HG03378 (cell line): ENCODE data around the gene DNAH7.
A peak's percentile ranks its signal among the peaks of the same experiment; 100 is the strongest.
"Not testable (repeated sequence)": the region's sequence is repeated elsewhere in the genome, so short reads cannot be mapped to it uniquely, and the experiment has no call there.

ENCODE experiments used
- ATAC-seq: cut with Tn5 transposase; IDR thresholded peaks from one replicate; pipeline ENCODE4 v1.9.1; 2021; ENCODE audit warnings: mild to moderate bottlenecking, moderate library complexity; ENCODE audit not compliant: unreplicated experiment

Gene DNAH7

GRCh38 chr2:195984923-195985726, 83.5 kb downstream of the DNAH7 start:
- no peak for ATAC-seq

- no peak for ATAC-seq
Measured at GRCh38 chr2:195967336-195967735, 101.3 kb downstream of the DNAH7 start.

- ATAC-seq: peak; percentile 87
Measured at GRCh38 chr2:195961873-195962272, 106.8 kb downstream of the DNAH7 start.

DNA sequence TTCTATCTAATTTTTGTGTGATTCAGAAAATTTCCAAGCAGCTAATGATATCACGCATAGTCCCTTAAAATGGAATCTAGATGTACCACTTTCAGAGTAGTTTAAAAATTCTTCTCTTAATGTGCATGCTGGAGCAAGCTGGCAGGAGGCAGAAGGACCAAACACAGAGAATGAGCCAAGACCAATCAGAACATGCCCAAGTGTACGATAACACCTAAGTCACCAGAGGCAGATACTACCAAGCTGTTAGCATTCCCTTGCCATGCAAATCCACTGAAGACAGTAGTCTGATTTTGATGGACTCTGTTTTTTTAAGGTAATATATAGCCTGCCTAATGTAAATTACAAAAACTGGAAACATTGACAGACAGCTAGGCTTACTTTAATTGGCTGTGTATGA, 109.3 kb downstream of the DNAH7 start:
- ATAC-seq: no peak

GRCh38 chr2:195956725-195957124, 111.9 kb downstream of the DNAH7 start:
- no peak for ATAC-seq

DNA sequence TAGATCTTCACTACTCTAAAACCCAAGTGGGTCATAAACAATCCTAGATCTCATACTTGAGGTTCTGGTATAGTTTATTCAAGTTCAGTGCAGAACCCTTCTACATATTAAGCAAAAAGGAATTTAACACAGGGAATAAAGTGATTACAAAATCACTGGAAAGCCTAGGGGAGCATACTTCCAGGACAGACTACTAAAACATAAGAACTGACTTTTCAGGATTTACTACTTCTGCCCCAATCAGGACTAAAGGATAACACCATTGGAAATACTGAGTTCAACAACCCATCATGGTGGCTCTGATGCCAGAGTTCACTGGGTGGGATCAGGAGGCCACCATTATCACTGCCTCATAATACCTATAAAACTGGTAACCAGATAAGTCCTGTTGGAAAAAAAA, 123.6 kb downstream of the DNAH7 start:
- no peak for ATAC-seq

DNA sequence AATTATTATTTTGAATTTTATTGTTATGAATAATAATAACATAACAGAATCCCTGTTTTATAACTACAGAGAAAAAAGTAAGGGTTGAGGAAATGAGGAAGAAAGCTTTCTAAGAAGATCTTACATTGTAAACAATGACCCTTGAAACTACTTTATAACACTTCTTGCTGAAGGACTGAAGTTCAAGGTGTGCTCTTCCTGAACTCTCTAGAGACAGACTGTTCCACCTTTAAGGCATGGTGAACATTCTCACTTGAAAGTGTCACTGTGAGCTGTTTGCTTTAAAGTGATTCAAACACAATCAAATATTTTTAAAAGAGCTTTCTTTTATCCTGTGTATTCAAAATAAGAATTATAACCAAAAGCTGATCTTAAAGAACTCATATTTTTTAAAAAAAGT, 131.5 kb downstream of the DNAH7 start:
- ATAC-seq: no peak

GRCh38 chr2:195934484-195934883, 134.2 kb downstream of the DNAH7 start:
- no peak for ATAC-seq

GRCh38 chr2:195929531-195929930, 139.1 kb downstream of the DNAH7 start:
- no peak for ATAC-seq

DNA sequence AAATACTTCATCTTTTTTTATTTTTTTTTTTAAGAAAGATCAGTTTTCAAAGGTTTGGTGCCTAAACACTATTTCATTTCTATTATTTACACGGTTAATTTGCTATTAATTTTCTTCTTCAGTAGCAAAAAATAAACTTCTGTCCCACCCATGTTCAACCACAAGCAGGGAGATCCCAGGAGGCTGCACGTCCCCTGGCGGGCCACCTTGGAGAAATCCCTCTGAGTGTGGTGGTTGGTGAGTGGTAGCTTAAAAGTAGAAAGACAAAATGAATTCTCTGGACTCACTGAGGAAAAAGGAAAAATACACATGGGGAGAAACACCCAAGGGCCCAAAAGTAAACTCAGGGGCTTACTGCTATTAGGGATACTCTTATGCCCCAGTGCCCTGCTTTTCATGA, 143.5 kb downstream of the DNAH7 start:
- no peak for ATAC-seq

GRCh38 chr2:195923889-195924288, 144.7 kb downstream of the DNAH7 start:
- ATAC-seq: no peak

- not testable (repeated sequence) for ATAC-seq
Measured at GRCh38 chr2:195917021-195917600, 151.5 kb downstream of the DNAH7 start.

- ATAC-seq: no peak
Measured at GRCh38 chr2:195912079-195912478, 156.6 kb downstream of the DNAH7 start.

- ATAC-seq: no peak
Measured at GRCh38 chr2:195910570-195910969, 158.1 kb downstream of the DNAH7 start.

DNA sequence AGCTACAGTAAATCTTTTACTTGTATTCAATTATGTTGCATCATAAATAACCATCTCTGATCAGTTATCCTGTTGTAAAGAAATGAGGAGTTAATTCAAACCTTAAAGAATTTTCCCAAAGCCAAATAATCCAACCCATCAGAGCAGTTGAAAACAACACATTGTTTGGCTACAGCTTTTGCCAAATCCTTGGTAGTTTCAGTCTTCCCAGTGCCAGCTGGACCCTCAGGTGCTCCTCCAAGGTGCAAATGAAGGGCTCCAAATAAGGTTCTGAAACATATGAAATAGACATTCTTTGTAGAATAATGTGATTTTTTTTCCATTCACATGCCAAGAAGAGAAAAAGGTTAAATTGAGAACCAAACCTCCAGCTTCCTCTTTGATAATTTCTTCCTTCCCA, 158.7 kb downstream of the DNAH7 start:
- no peak for ATAC-seq

GRCh38 chr2:195907474-195907873, 161.2 kb downstream of the DNAH7 start:
- ATAC-seq: no peak

GRCh38 chr2:195903956-195904355, 164.7 kb downstream of the DNAH7 start:
- no peak for ATAC-seq

DNA sequence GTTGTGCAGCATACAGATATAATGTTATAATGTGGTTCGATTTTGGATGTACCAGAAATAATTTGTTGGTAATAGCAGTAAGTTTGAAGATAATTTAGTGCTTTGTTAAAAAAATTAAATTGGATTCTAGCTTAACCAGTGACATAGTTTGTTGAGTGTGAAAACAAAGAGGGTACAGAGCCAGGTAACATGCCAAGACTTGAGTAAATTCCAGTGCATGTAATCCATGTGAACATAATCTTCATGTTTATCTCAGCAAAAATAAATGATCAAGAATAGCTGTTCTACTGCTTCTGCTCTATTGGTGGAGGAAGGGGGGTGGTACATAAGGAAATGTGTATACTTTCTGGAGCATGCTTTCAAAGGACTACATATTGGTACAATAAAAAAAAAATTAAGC, 165.8 kb downstream of the DNAH7 start:
- ATAC-seq: no peak

- ATAC-seq: no peak
Measured at GRCh38 chr2:195899226-195899625, 169.4 kb downstream of the DNAH7 start.

- no peak for ATAC-seq
Measured at GRCh38 chr2:195898505-195899191, 170.0 kb downstream of the DNAH7 start.

DNA sequence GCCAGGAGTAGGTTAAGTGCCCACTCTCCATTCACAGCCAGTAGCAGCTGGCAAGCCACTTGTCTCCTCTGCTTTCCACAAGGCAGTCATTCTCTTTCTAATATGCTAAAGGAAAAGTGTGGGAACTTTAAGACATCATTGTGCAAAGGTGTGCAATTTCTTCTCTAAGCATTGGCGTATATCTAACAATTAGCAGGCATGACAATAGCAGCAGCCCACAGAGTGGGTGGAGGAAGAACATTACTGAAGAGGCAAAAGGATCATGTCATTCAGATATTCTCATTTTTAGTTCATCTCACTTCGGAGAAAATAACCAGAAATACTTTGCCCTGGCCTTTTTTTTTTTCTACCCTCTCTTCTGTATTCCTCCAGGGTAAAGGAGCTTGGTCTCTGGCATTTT, 177.6 kb downstream of the DNAH7 start:
- no peak for ATAC-seq

- no peak for ATAC-seq
Measured at GRCh38 chr2:195879153-195879552, 189.5 kb downstream of the DNAH7 start.
